Thymus (tissue), 14 donors: ENCODE measurements around the gene ZNF488. TPM values are rescaled to one million over a fixed set of nuclear protein-coding genes. Genes with fewer than 3 reads are reported as not detected.
A peak's percentile ranks its signal among the peaks of the same experiment; 100 is the strongest.

Experiments used
- DNase-seq, 9 donors: peaks; one replicate each; pipeline ENCODE4 v3.0.0-alpha.2; 2013; ENCODE audit warnings: low spot score in 9 of 9, low read depth in 6 of 9, missing footprints in 1 of 9
- H3K27ac ChIP-seq, 2 donors: one replicate each; pipeline ENCODE4 v1.5.1; 2013; ENCODE audit warnings: control low read depth in 1 of 2, low read depth in 1 of 2, low read length in 1 of 2, mild to moderate bottlenecking in 1 of 2, moderate library complexity in 1 of 2
- H3K27me3 ChIP-seq, 2 donors: one replicate each; pipeline ENCODE4 v1.5.1; 2013; ENCODE audit warnings: low read length in 1 of 2; ENCODE audit not compliant: control insufficient read depth in 2 of 2, insufficient read depth in 1 of 2
- H3K36me3 ChIP-seq, 2 donors: one replicate each; pipeline ENCODE4 v1.5.1; 2013; ENCODE audit warnings: low read length in 1 of 2, mild to moderate bottlenecking in 1 of 2, moderate library complexity in 1 of 2; ENCODE audit not compliant: control insufficient read depth in 2 of 2, insufficient read depth in 2 of 2
- H3K4me1 ChIP-seq, 2 donors: one replicate each; pipeline ENCODE4 v1.5.1; 2013; ENCODE audit warnings: low read length in 2 of 2; ENCODE audit not compliant: control insufficient read depth in 2 of 2, insufficient read depth in 2 of 2
- H3K4me3 ChIP-seq, 2 donors: one replicate each; pipeline ENCODE4 v1.5.1; 2013; ENCODE audit warnings: low read length in 2 of 2, control low read depth in 1 of 2, mild to moderate bottlenecking in 1 of 2
- H3K9me3 ChIP-seq, 2 donors: one replicate each; pipeline ENCODE4 v1.5.1; 2013; ENCODE audit warnings: low read length in 1 of 2, mild to moderate bottlenecking in 1 of 2; ENCODE audit not compliant: control insufficient read depth in 2 of 2, insufficient read depth in 1 of 2
- WGBS: extraction: QIAGEN DNeasy Blood & Tissue Kit; methylation state at CpG from one replicate; pipeline ENCODE4 v1.1.7; 2013; 5-methylcytosine and 5-hydroxymethylcytosine counted together
- long read RNA-seq, 10 donors: transcript quantifications; one replicate each; lab custom pipeline, GENCODE V29; 2026
- polyA plus RNA-seq: library from polyadenylated mRNA; stranded (reverse); fragments of 200-250 nt; gene quantifications from one replicate; pipeline ENCODE4 v1.2.3, GENCODE V29; 2013
- total RNA-seq: library from RNA; stranded (reverse); fragments of 120-200 nt; gene quantifications from one replicate; pipeline ENCODE4 v1.2.4, GENCODE V29; 2013
- donor health status: healthy.

The ZNF488 gene
- total RNA-seq (0.24 TPM), polyA plus RNA-seq (0.23 TPM)
- long read RNA-seq, donor 1, result 0 reads
- long read RNA-seq, donor 2, result 0 reads
- long read RNA-seq, donor 3, result 0 reads
- long read RNA-seq, donor 4, partial matches to known transcripts, result 0 of 1 reads
- long read RNA-seq, donor 4, other reads (novel, unspliced or antisense), result 0 of 1 reads
- long read RNA-seq, donor 5, result 0 reads
- long read RNA-seq, donor 6, result 0 reads
- long read RNA-seq, donor 7, result 0 reads
- long read RNA-seq, donor 8, result 0 reads
- long read RNA-seq, donor 9, result 0 reads
- long read RNA-seq, donor 10, result 0 reads

GRCh38 chr10:47384148-47384921, at the start of gene ZNF488:
ZNF488 (minus strand) TSS chr10:47384293; CDS start chr10:47368829, 15,464 bp downstream.
- no peaks in the 10 kb centered on the region for H3K9me3 ChIP-seq
- H3K4me3 ChIP-seq, result peak within 1 kb of the TSS; percentile 54 to 69
- peaks cover 7 to 22% of the 10 kb centered on the region in 2 donors for H3K4me1 ChIP-seq
- H3K27me3 ChIP-seq, result peaks cover 0 to 19% of the 10 kb centered on the region in 2 donors
- under 1% methylated on average over 75 of the region's 75 CpGs for WGBS
- H3K27ac ChIP-seq, result no peak within 1 kb of the TSS
- H3K36me3 ChIP-seq, result no peaks in the 10 kb centered on the region
- DNase-seq, result peak in 8 of 9 donors; percentile 61 to 91 (median 81)

GRCh38 chr10:47425813-47426419, 41.8 kb upstream of the ZNF488 start:
- Histone ChIP-seq H3K9me3 (no peaks in the 10 kb centered on the region), H3K4me3 (no peak overlapping the region), H3K27me3 (no peaks in the 10 kb centered on the region), H3K36me3 (no peaks in the 10 kb centered on the region), H3K27ac (no peak overlapping the region), H3K4me1 (no peaks in the 10 kb centered on the region)
- no peak for DNase-seq
- WGBS, result 93% methylated on average over 4 of the region's 4 CpGs

GRCh38 chr10:47424231-47424630, 40.1 kb upstream of the ZNF488 start:
- no peak overlapping the region for H3K4me3 ChIP-seq
- no peak overlapping the region for H3K27ac ChIP-seq
- H3K27me3 ChIP-seq, result no peaks in the 10 kb centered on the region
- WGBS, result 91% methylated on average over 8 of the region's 8 CpGs
- H3K36me3 ChIP-seq, result no peaks in the 10 kb centered on the region
- H3K4me1 ChIP-seq, result no peaks in the 10 kb centered on the region
- H3K9me3 ChIP-seq, result no peaks in the 10 kb centered on the region
- DNase-seq, result no peak

GRCh38 chr10:47423476-47423875, 39.4 kb upstream of the ZNF488 start:
- no peak overlapping the region for H3K4me3 ChIP-seq
- no peaks in the 10 kb centered on the region for H3K36me3 ChIP-seq
- H3K9me3 ChIP-seq, result no peaks in the 10 kb centered on the region
- WGBS, result 95% methylated on average over 4 of the region's 4 CpGs
- no peak for DNase-seq
- H3K27me3 ChIP-seq, result no peaks in the 10 kb centered on the region
- H3K4me1 ChIP-seq, result no peaks in the 10 kb centered on the region
- H3K27ac ChIP-seq, result no peak overlapping the region

GRCh38 chr10:47421057-47421952, 37.2 kb upstream of the ZNF488 start:
- H3K27me3 ChIP-seq, result no peaks in the 10 kb centered on the region
- H3K27ac ChIP-seq, result no peak overlapping the region
- 97% methylated on average over 7 of the region's 7 CpGs for WGBS
- no peak for DNase-seq
- no peak overlapping the region for H3K4me3 ChIP-seq
- H3K4me1 ChIP-seq, result no peaks in the 10 kb centered on the region
- H3K36me3 ChIP-seq, result no peaks in the 10 kb centered on the region
- H3K9me3 ChIP-seq, result no peaks in the 10 kb centered on the region

- Histone ChIP-seq H3K36me3 (no peaks in the 10 kb centered on the region), H3K4me1 (no peaks in the 10 kb centered on the region), H3K27ac (no peak overlapping the region), H3K9me3 (no peaks in the 10 kb centered on the region), H3K27me3 (no peaks in the 10 kb centered on the region), H3K4me3 (no peak overlapping the region)
- WGBS, result 96% methylated on average over 14 of the region's 14 CpGs
- no peak for DNase-seq
These were observed 36.4 kb upstream of the ZNF488 start for GRCh38 chr10:47420305-47421056.

- H3K27ac ChIP-seq, result no peak overlapping the region
- no peaks in the 10 kb centered on the region for H3K36me3 ChIP-seq
- H3K27me3 ChIP-seq, result no peaks in the 10 kb centered on the region
- WGBS, result 98% methylated on average over 2 of the region's 2 CpGs
- H3K4me1 ChIP-seq, result no peaks in the 10 kb centered on the region
- no peak overlapping the region for H3K4me3 ChIP-seq
- H3K9me3 ChIP-seq, result no peaks in the 10 kb centered on the region
- no peak for DNase-seq
These were observed 35.3 kb upstream of the ZNF488 start for GRCh38 chr10:47419421-47419820.

GRCh38 chr10:47418966-47419365, 34.9 kb upstream of the ZNF488 start:
- WGBS, result 92% methylated on average over 4 of the region's 4 CpGs
- DNase-seq, result no peak
- no peaks in the 10 kb centered on the region for H3K9me3 ChIP-seq
- H3K4me1 ChIP-seq, result no peaks in the 10 kb centered on the region
- H3K27ac ChIP-seq, result no peak overlapping the region
- H3K27me3 ChIP-seq, result no peaks in the 10 kb centered on the region
- no peak overlapping the region for H3K4me3 ChIP-seq
- no peaks in the 10 kb centered on the region for H3K36me3 ChIP-seq
